AML-193 (cell line): Measurements from ENCODE around the gene STYXL1.
A peak's percentile ranks its signal among the peaks of the same experiment; 100 is the strongest.

Experiments used
- DNase-seq, 2 experiments: peaks; one replicate each; lab custom pipeline; 2025; lab: John Stamatoyannopoulos, UW

Gene STYXL1

GRCh38 chr7:75955331-75955955 lies 92.4 kb downstream of the STYXL1 start:
- no peak for DNase-seq

GRCh38 chr7:75953931-75954330 lies 93.9 kb downstream of the STYXL1 start:
- DNase-seq = no peak

- no peak for DNase-seq
These were observed 94.4 kb downstream of the STYXL1 start for GRCh38 chr7:75953431-75953830.

- peak; percentile 86 to 95 for DNase-seq
These were observed 96.3 kb downstream of the STYXL1 start for GRCh38 chr7:75951506-75951905.

- no peak for DNase-seq
These were observed 97.6 kb downstream of the STYXL1 start for GRCh38 chr7:75950111-75950681.

GRCh38 chr7:75948179-75948578 lies 99.6 kb downstream of the STYXL1 start:
- no peak for DNase-seq
